BLaER1 treated with 17β-estradiol and CSF1 and Interleukin-3, amounts not matched to agents 10 nM and 100 nM (cell line): ENCODE measurements around the gene FRMD8.

Experiments
- H3K27ac ChIP-seq, 11 experiments: shearing (Covaris generic); formaldehyde crosslinking; 2 replicates each; pipeline ENCODE4 v1.8.1; 2022
- H3K27me3 ChIP-seq, 11 experiments: shearing (Covaris generic); formaldehyde crosslinking; 2 replicates each; pipeline ENCODE4 v1.8.1; 2022
- H3K36me3 ChIP-seq, 11 experiments: shearing (Covaris generic); formaldehyde crosslinking; 2 replicates each; pipeline ENCODE4 v1.8.1; 2022
- H3K4me1 ChIP-seq, 10 experiments: shearing (Covaris generic); formaldehyde crosslinking; 2 replicates each; pipeline ENCODE4 v1.8.1; 2022
- H3K4me2 ChIP-seq, 11 experiments: shearing (Covaris generic); formaldehyde crosslinking; 2 replicates each; pipeline ENCODE4 v1.8.1; 2022
- H3K4me3 ChIP-seq, 10 experiments: shearing (Covaris generic); formaldehyde crosslinking; 2 replicates each; pipeline ENCODE4 v1.8.1; 2022
- H3K9ac ChIP-seq, 11 experiments: shearing (Covaris generic); formaldehyde crosslinking; 2 replicates each; pipeline ENCODE4 v1.8.1; 2022
- H3K9me3 ChIP-seq, 11 experiments: shearing (Covaris generic); formaldehyde crosslinking; replicated peaks in 1 of 11; 2 replicates each; pipeline ENCODE4 v1.8.1; 2022
- H4K20me1 ChIP-seq, 11 experiments: shearing (Covaris generic); formaldehyde crosslinking; 2 replicates each; pipeline ENCODE4 v1.8.1; 2022
- Cebpa-rat ChIP-seq, 11 experiments: shearing (Covaris generic); IDR thresholded peaks; 2 replicates each; pipeline ENCODE4 v1.8.1; 2022

Gene FRMD8

DNA sequence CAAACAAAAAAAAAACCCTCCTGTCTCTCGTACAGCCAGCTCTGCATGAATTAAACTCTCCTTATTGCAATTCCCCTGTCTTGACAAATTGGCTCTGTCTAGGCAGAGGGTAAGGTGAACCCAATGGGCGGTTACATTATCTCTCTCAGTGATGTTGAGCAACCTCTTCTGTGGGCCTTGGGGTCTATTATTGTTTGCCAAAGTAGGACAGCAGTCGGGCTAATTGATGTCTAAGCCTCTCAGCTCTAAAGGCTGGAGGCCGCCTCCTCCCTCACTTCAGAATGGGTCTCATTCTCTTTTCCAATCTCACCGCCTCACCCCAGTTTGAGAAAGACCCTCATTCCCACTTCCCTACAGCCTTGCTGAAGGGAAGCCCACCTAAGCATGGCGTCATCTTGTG lies 2.7 kb upstream of the FRMD8 start:
- no peak for TF ChIP-seq Cebpa-rat (IDR thresholded peaks at IDR 0.05)
- peak overlapping the region; percentile 86 to 99 (median 95) for H3K4me2 ChIP-seq
- H3K9me3 ChIP-seq: no peaks in the 10 kb centered on the region
- H4K20me1 ChIP-seq: peaks cover 0 to 9% (median 6%) of the 10 kb centered on the region in 11 experiments; a peak in 9 of 22 replicates
- H3K27me3 ChIP-seq: no peaks in the 10 kb centered on the region
- peaks cover 86 to 92% (median 90%) of the 10 kb centered on the region in 10 experiments for H3K4me1 ChIP-seq
- H3K27ac ChIP-seq: peak overlapping the region; percentile 84 to 97 (median 91); a peak in 21 of 22 replicates
- peaks cover 0 to 9% (median 0%) of the 10 kb centered on the region in 11 experiments; a peak in 2 of 22 replicates for H3K36me3 ChIP-seq
- peak overlapping the region; percentile 39 to 90 (median 85); a peak in 20 of 22 replicates for H3K9ac ChIP-seq
- no peak overlapping the region for H3K4me3 ChIP-seq

- Histone ChIP-seq H3K4me2 (peak overlapping the region; percentile 86 to 99 (median 95)), H4K20me1 (peaks cover 0 to 16% (median 11%) of the 10 kb centered on the region in 11 experiments; a peak in 11 of 22 replicates), H3K9me3 (no peaks in the 10 kb centered on the region), H3K27ac (peak overlapping the region; percentile 84 to 97 (median 91)), H3K4me1 (peaks cover 86 to 92% (median 90%) of the 10 kb centered on the region in 10 experiments), H3K9ac (peak overlapping the region; percentile 39 to 90 (median 85); a peak in 18 of 22 replicates), H3K27me3 (no peaks in the 10 kb centered on the region), H3K36me3 (peaks cover 0 to 15% (median 4%) of the 10 kb centered on the region in 11 experiments; a peak in 7 of 22 replicates), H3K4me3 (no peak overlapping the region; a peak in 1 of 20 replicates)
- no peak for TF ChIP-seq Cebpa-rat (IDR thresholded peaks at IDR 0.05)
Observed at GRCh38 chr11:65384301-65384889, 2.0 kb upstream of the FRMD8 start.

- H3K4me1 ChIP-seq: peaks cover 79 to 86% (median 82%) of the 10 kb centered on the region in 10 experiments
- TF ChIP-seq Cebpa-rat (IDR thresholded peaks at IDR 0.05): no peak
- peak overlapping the region; percentile 32 to 98 (median 91) for H3K9ac ChIP-seq
- H3K4me2 ChIP-seq: peak overlapping the region; percentile 86 to 99 (median 95)
- peak overlapping the region in 10 of 11 experiments; percentile 55 to 92 (median 68); a peak in 18 of 22 replicates for H3K27ac ChIP-seq
- H3K4me3 ChIP-seq: peak overlapping the region in 8 of 10 experiments; percentile 0 to 96 (median 90); a peak in 12 of 20 replicates
- H3K36me3 ChIP-seq: peaks cover 17 to 42% (median 34%) of the 10 kb centered on the region in 11 experiments
- no peaks in the 10 kb centered on the region for H3K27me3 ChIP-seq
- peaks cover 4 to 53% (median 41%) of the 10 kb centered on the region in 11 experiments; a peak in 17 of 22 replicates for H4K20me1 ChIP-seq
- no peaks in the 10 kb centered on the region for H3K9me3 ChIP-seq
Observed at GRCh38 chr11:65388731-65389130, 2.3 kb downstream of the FRMD8 start.

DNA sequence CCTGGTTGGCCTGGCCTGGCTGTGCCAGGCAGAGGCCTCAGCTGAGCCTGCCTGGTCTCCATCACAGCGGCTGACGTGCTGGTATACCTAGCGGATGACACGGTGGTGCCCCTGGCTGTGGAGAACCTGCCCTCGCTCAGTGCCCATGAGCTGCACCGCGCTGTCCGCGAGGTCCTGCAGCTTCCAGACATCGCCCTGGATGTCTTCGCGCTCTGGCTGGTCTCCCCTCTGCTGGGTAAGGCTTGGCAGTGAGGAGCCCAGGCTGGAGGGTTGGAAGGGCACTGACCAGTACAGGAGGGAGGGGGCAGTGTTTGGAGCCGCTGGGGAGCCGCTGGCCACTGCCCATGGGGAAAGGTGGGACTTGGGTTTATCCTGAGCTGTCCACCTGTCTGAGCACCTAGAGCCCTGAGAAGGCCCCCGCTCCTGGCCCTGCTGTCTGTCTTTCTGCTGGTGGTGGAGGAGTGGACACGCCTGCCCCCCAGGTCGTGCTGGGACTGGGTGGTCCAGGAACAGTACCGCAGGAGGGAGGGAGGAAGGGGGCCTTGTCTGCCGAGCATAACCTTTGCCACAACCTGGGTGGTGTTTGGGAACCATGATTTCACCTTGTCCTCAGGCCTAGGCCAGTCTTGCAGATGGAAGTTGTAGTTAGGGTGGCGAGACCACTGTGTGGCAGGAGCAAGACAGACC lies 3.0 kb downstream of the FRMD8 start:
- Histone ChIP-seq H3K9me3 (no peaks in the 10 kb centered on the region), H3K4me3 (peak overlapping the region in 7 of 10 experiments; percentile 17 to 96 (median 90); a peak in 10 of 20 replicates), H3K4me1 (peaks cover 72 to 79% (median 75%) of the 10 kb centered on the region in 10 experiments), H3K36me3 (peaks cover 24 to 50% (median 41%) of the 10 kb centered on the region in 11 experiments), H4K20me1 (peaks cover 4 to 60% (median 42%) of the 10 kb centered on the region in 11 experiments; a peak in 18 of 22 replicates), H3K4me2 (peak overlapping the region; percentile 86 to 99 (median 95)), H3K27me3 (no peaks in the 10 kb centered on the region), H3K27ac (peak overlapping the region; percentile 13 to 92 (median 68); a peak in 20 of 22 replicates), H3K9ac (peak overlapping the region; percentile 32 to 98 (median 91))
- no peak for TF ChIP-seq Cebpa-rat (IDR thresholded peaks at IDR 0.05)

DNA sequence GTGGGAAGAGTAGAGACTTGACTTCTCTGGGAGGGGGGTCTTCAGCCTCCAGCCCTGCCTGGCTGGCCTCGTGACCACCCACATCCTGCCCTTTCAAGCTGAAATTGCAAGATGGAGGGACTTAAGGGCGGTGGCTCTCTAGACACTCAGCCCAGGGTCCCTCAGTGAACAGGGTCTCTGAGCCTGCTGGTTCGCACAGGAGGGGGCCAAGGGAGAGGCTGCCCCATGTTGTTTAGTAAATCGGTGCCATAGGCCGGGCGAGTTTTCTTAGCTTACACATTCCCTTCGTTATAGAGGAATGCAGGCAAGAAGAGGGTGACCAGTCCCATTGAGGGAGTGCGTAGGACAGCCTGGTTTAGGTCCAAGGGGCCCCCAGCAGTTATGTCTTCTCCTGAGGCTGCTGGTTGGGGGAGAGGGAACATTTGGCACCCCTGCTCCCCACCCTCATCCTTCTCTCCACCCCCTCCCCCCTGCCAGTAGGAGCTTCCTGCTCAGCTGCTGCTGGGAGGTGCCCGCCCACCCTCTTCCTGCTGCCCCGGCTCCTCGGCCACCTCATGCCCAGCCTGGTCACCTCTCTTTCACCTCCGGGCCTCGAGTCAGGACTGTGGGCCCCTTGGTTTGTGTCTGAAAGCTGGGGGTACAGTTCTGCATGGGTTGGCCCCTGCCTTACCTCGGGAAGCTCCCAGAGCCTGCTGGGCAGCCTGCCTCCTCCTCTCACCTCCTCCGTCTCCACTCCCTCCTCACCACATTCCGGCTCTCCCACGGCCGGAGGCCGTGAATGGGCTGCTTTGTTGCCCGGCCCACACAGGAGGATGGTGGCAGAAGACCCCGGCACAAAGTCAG lies 3.9 kb downstream of the FRMD8 start:
- Histone ChIP-seq H4K20me1 (peaks cover 4 to 68% (median 42%) of the 10 kb centered on the region in 11 experiments; a peak in 18 of 22 replicates), H3K27ac (peak overlapping the region; percentile 13 to 92 (median 68); a peak in 20 of 22 replicates), H3K4me3 (peak overlapping the region in 6 of 10 experiments; percentile 17 to 96 (median 92); a peak in 8 of 20 replicates), H3K4me1 (peaks cover 63 to 70% (median 67%) of the 10 kb centered on the region in 10 experiments), H3K27me3 (no peaks in the 10 kb centered on the region), H3K9me3 (no peaks in the 10 kb centered on the region), H3K9ac (peak overlapping the region; percentile 53 to 98 (median 91)), H3K4me2 (peak overlapping the region; percentile 86 to 99 (median 95)), H3K36me3 (peaks cover 33 to 58% (median 48%) of the 10 kb centered on the region in 11 experiments)
- no peak for TF ChIP-seq Cebpa-rat (IDR thresholded peaks at IDR 0.05)

- Histone ChIP-seq H3K4me3 (peak overlapping the region in 3 of 10 experiments; percentile 90 to 94 (median 93); a peak in 3 of 20 replicates), H3K9me3 (no peaks in the 10 kb centered on the region), H3K4me2 (peak overlapping the region; percentile 86 to 99 (median 95)), H3K36me3 (peaks cover 40 to 65% (median 55%) of the 10 kb centered on the region in 11 experiments), H4K20me1 (peaks cover 4 to 75% (median 44%) of the 10 kb centered on the region in 11 experiments; a peak in 18 of 22 replicates), H3K4me1 (peaks cover 56 to 70% (median 66%) of the 10 kb centered on the region in 10 experiments), H3K27ac (peak overlapping the region in 10 of 11 experiments; percentile 55 to 92 (median 68); a peak in 19 of 22 replicates), H3K9ac (peak overlapping the region; percentile 30 to 98 (median 91); a peak in 21 of 22 replicates), H3K27me3 (no peaks in the 10 kb centered on the region)
- no peak for TF ChIP-seq Cebpa-rat (IDR thresholded peaks at IDR 0.05)
Observed at GRCh38 chr11:65390996-65391395, 4.6 kb downstream of the FRMD8 start.

DNA sequence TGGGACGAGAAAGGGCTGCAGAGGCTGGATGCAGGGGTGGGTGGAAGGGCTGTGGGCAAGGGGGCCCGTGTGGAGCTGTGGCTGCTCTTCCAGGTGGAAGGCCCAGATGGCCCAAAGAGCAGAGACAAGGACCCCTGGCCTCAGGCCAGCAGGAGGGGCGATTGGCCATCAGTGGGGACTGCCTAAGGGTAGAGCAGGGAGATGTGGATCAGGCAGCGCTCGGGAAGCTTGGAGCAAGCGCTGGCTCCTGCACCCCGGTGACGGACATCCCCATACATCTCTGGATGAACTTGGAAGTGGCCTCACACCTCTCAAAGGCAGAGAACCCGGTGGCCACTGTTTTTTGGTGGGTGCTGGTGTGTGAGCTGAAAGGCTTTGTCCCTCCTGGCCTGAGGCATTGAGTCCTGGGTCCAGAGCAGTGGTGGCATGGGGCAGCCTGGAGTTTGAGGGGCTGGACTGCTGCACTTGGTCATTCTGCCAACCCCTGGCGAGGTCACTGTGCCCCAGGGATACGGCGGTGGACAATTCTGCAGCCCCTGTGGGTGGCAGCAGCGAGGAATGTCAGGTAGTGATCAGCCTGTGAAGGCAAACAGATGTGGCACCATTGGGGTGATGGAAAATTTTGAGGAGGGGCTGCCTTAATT lies 5.9 kb downstream of the FRMD8 start:
- H3K27me3 ChIP-seq: no peaks in the 10 kb centered on the region
- H3K9me3 ChIP-seq: no peaks in the 10 kb centered on the region
- no peak for TF ChIP-seq Cebpa-rat (IDR thresholded peaks at IDR 0.05)
- peak overlapping the region in 9 of 11 experiments; percentile 8 to 98 (median 90); a peak in 9 of 22 replicates for H3K9ac ChIP-seq
- H4K20me1 ChIP-seq: peaks cover 4 to 88% (median 52%) of the 10 kb centered on the region in 11 experiments; a peak in 18 of 22 replicates
- peak overlapping the region in 9 of 11 experiments; percentile 6 to 92 (median 55); a peak in 12 of 22 replicates for H3K27ac ChIP-seq
- H3K4me1 ChIP-seq: peaks cover 51 to 69% (median 63%) of the 10 kb centered on the region in 10 experiments
- peaks cover 51 to 78% (median 68%) of the 10 kb centered on the region in 11 experiments for H3K36me3 ChIP-seq
- H3K4me2 ChIP-seq: peak overlapping the region in 9 of 11 experiments; percentile 92 to 99 (median 96); a peak in 13 of 22 replicates
- no peak overlapping the region for H3K4me3 ChIP-seq
